Measurements from ENCODE around the gene AKAP13. TPM values are rescaled to one million over a fixed set of nuclear protein-coding genes. Genes with fewer than 3 reads are reported as not detected.

AKAP13 gene
- total RNA-seq, 2 donors from 2014 or later, result 228 to 273 TPM

DNA sequence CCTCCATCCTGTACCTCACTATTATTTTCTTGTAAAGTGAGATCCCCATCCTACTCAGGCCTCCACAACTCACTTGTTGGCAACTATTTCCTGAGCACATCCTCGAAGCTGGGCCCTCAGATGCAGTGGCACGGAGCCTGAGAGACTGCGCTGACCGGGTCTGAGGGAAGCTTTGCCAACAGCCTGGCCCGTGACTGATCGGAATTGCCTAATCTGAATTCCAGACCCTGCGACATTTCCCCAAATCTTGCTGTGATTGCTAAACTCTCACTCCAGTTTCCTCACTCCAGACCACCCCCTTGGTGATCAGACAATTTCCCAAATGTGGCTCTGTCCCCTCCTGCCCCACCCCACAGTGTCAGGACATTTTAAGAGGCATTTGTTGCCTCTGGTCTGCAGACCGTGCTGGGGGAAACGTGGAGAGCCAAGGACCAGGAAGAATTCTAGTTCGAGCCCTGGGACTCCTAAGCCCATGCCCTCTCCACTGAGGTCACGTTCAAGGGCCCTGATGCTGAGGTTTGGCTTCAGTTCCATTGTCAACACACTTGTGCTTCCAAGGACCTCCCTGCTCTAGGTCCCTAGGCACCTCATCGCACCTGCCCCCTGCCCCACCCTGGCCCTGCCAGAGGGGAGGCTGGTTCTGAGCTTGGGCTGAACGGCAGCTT is 391.5 kb downstream of the AKAP13 start:
- Histone ChIP-seq H3K4me3 (no peak overlapping the region), H3K27me3 (replicated peaks; ENCODE audit: insufficient read depth) (no peaks in the 10 kb centered on the region), H3K27ac (peak overlapping the region; percentile 51 to 69), H3K4me1 (ENCODE audit: control insufficient read depth in 1 of 2, low read depth in 2 of 2) (peaks cover 10 to 27% of the 10 kb centered on the region in 2 donors), H3K36me3 (no peaks in the 10 kb centered on the region), H3K9me3 (no peaks in the 10 kb centered on the region)
- TF ChIP-seq, protein P1, sequence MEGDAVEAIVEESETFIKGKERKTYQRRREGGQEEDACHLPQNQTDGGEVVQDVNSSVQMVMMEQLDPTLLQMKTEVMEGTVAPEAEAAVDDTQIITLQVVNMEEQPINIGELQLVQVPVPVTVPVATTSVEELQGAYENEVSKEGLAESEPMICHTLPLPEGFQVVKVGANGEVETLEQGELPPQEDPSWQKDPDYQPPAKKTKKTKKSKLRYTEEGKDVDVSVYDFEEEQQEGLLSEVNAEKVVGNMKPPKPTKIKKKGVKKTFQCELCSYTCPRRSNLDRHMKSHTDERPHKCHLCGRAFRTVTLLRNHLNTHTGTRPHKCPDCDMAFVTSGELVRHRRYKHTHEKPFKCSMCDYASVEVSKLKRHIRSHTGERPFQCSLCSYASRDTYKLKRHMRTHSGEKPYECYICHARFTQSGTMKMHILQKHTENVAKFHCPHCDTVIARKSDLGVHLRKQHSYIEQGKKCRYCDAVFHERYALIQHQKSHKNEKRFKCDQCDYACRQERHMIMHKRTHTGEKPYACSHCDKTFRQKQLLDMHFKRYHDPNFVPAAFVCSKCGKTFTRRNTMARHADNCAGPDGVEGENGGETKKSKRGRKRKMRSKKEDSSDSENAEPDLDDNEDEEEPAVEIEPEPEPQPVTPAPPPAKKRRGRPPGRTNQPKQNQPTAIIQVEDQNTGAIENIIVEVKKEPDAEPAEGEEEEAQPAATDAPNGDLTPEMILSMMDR (IDR thresholded peaks at IDR 0.05), result no peak
- peak; percentile 31 for DNase-seq (ENCODE audit: low spot score)
- ATAC-seq (ENCODE audit: insufficient number of reproducible peaks, low FRiP score, low read depth), result peak; percentile 64

DNA sequence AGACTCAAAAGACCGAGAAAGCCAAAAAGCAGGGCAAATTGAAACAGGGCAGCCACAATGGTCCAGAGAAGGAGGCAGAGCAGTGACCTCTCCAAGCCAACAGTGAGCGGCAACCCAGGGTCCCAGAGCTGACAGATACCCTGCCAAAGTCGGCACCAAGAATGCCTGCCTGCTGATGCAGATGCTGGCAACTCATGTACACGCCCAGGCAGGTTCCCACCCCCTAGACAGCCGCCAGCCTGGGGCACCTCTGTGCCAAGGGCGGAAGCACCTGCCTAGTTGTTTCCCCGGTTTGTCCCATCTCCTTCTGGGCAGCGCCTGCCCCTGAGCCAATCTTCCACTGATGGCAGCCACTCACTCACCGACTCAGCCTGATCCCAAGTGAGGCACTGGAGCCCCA is 392.3 kb downstream of the AKAP13 start:
- Histone ChIP-seq H3K27ac (peak overlapping the region; percentile 51 to 69), H3K9me3 (no peaks in the 10 kb centered on the region), H3K36me3 (no peaks in the 10 kb centered on the region), H3K4me3 (no peak overlapping the region), H3K27me3 (replicated peaks; ENCODE audit: insufficient read depth) (no peaks in the 10 kb centered on the region), H3K4me1 (ENCODE audit: control insufficient read depth in 1 of 2, low read depth in 2 of 2) (peaks cover 10 to 27% of the 10 kb centered on the region in 2 donors)
- TF ChIP-seq, protein P1 (IDR thresholded peaks at IDR 0.05), result no peak
- ATAC-seq (ENCODE audit: insufficient number of reproducible peaks, low FRiP score, low read depth) (peak; percentile 6), DNase-seq (ENCODE audit: low spot score) (no peak)

DNA sequence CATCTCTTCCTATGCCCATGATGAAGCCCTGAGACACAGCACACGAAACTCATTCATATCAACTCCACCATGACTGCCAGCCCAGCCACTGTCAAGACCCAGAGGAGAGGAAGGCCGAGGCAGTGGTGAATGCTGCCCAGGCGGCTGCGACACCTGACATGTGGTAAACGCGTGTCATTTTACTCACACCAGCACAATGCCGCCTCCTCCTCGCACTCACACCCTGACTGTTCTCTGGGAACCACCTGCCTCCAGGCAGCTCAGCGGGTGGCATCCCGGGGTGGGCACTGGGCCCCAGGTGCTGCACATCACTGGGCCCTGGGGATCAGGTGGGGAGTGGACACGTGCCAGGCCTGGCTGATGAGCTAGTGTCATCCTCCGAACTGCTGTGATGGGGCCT is 392.8 kb downstream of the AKAP13 start:
- Histone ChIP-seq H3K36me3 (no peaks in the 10 kb centered on the region), H3K27me3 (replicated peaks; ENCODE audit: insufficient read depth) (no peaks in the 10 kb centered on the region), H3K27ac (peak overlapping the region in 1 of 2 donors; percentile 69), H3K9me3 (no peaks in the 10 kb centered on the region), H3K4me1 (ENCODE audit: control insufficient read depth in 1 of 2, low read depth in 2 of 2) (peaks cover 10 to 27% of the 10 kb centered on the region in 2 donors), H3K4me3 (no peak overlapping the region)
- DNase-seq (ENCODE audit: low spot score) (no peak), ATAC-seq (ENCODE audit: insufficient number of reproducible peaks, low FRiP score, low read depth) (no peak)
- TF ChIP-seq, protein P1 (IDR thresholded peaks at IDR 0.05), result no peak

- Histone ChIP-seq H3K9me3 (no peaks in the 10 kb centered on the region), H3K4me3 (no peak overlapping the region), H3K4me1 (ENCODE audit: control insufficient read depth in 1 of 2, low read depth in 2 of 2) (peaks cover 10 to 27% of the 10 kb centered on the region in 2 donors), H3K27ac (no peak overlapping the region), H3K36me3 (no peaks in the 10 kb centered on the region), H3K27me3 (replicated peaks; ENCODE audit: insufficient read depth) (no peaks in the 10 kb centered on the region)
- TF ChIP-seq, protein P1 (IDR thresholded peaks at IDR 0.05), result no peak
- ATAC-seq (ENCODE audit: insufficient number of reproducible peaks, low FRiP score, low read depth) (no peak), DNase-seq (ENCODE audit: low spot score) (no peak)
Measured at GRCh38 chr15:85773970-85774369, 393.6 kb downstream of the AKAP13 start.

- Histone ChIP-seq H3K36me3 (no peaks in the 10 kb centered on the region), H3K27me3 (replicated peaks; ENCODE audit: insufficient read depth) (no peaks in the 10 kb centered on the region), H3K9me3 (no peaks in the 10 kb centered on the region), H3K27ac (no peak overlapping the region), H3K4me1 (ENCODE audit: control insufficient read depth in 1 of 2, low read depth in 2 of 2) (peaks cover 3 to 6% of the 10 kb centered on the region in 2 donors), H3K4me3 (no peak overlapping the region)
- ATAC-seq (ENCODE audit: insufficient number of reproducible peaks, low FRiP score, low read depth) (no peak), DNase-seq (ENCODE audit: low spot score) (no peak)
- TF ChIP-seq, protein P1 (IDR thresholded peaks at IDR 0.05), result no peak
Measured at GRCh38 chr15:85777250-85778106, 397.1 kb downstream of the AKAP13 start.

Measured in thoracic aorta (tissue), 2 donors.